ENCODE results near the gene TRIM54. TPM values are rescaled to one million over a fixed set of nuclear protein-coding genes. Genes with fewer than 3 reads are reported as not detected.
"Not testable (repeated sequence)": the region's sequence is repeated elsewhere in the genome, so short reads cannot be mapped to it uniquely, and the experiment has no call there.

Gene TRIM54
- total RNA-seq, 2 experiments from 2014 or later, result 0.19 TPM; not detected in 1

- no peak overlapping the region for H3K27ac Mint-ChIP-seq
- no peaks in the 10 kb centered on the region for H3K9me3 Mint-ChIP-seq
- no peaks in the 10 kb centered on the region for H3K36me3 Mint-ChIP-seq
- H3K4me3 Mint-ChIP-seq, result peak overlapping the region; percentile 81
- peaks cover 46% of the 10 kb centered on the region for H3K27me3 Mint-ChIP-seq
- no peak for DNase-seq
- ATAC-seq (ENCODE audit: low read depth), result no peak
- peaks cover 22% of the 10 kb centered on the region for H3K4me1 Mint-ChIP-seq
- POLR2A ChIA-PET, result interaction anchor here (0.8 to 1.0 kb wide), 2 partner anchors 15 to 39 kb away, joined by 3 read pairs; no protein-coding TSS in a partner anchor
Measured at GRCh38 chr2:27263287-27264252, 18.7 kb upstream of the TRIM54 start.

- Mint-ChIP-seq H3K4me1 (peaks cover 22% of the 10 kb centered on the region), H3K4me3 (peak overlapping the region; percentile 81), H3K27ac (no peak overlapping the region), H3K36me3 (no peaks in the 10 kb centered on the region), H3K9me3 (no peaks in the 10 kb centered on the region), H3K27me3 (peaks cover 41% of the 10 kb centered on the region)
- ATAC-seq (ENCODE audit: low read depth) (no peak), DNase-seq (peak; percentile 48)
- POLR2A ChIA-PET, result interaction anchor here (0.9 kb wide), 1 partner anchor 52 kb away, joined by 3 read pairs; the partner anchor contains the start of genes ATRAID and SLC5A6
Measured at GRCh38 chr2:27264253-27264752, 17.9 kb upstream of the TRIM54 start.

- Mint-ChIP-seq H3K27me3 (peaks cover 43% of the 10 kb centered on the region), H3K4me3 (peak overlapping the region; percentile 68), H3K36me3 (no peaks in the 10 kb centered on the region), H3K9me3 (no peaks in the 10 kb centered on the region), H3K27ac (no peak overlapping the region), H3K4me1 (peaks cover 22% of the 10 kb centered on the region)
- peak; percentile 59 for DNase-seq
- no peak for ATAC-seq (ENCODE audit: low read depth)
- POLR2A ChIA-PET, result interaction anchor here (0.5 to 1.2 kb wide), 4 partner anchors 13 to 65 kb away, joined by 3 to 4 read pairs (median 3); partner anchors contain the start of genes ATRAID and SLC5A6
Measured at GRCh38 chr2:27264753-27265535, 17.3 kb upstream of the TRIM54 start.

GRCh38 chr2:27265536-27265870 lies 16.7 kb upstream of the TRIM54 start:
- POLR2A ChIA-PET, result interaction anchor here (0.5 to 1.2 kb wide), 3 partner anchors 13 to 65 kb away, joined by 3 to 4 read pairs (median 3); no protein-coding TSS in a partner anchor
- no peak overlapping the region for H3K27ac Mint-ChIP-seq
- peaks cover 40% of the 10 kb centered on the region for H3K27me3 Mint-ChIP-seq
- peaks cover 22% of the 10 kb centered on the region for H3K4me1 Mint-ChIP-seq
- H3K36me3 Mint-ChIP-seq, result no peaks in the 10 kb centered on the region
- no peaks in the 10 kb centered on the region for H3K9me3 Mint-ChIP-seq
- no peak overlapping the region for H3K4me3 Mint-ChIP-seq
- DNase-seq (no peak), ATAC-seq (ENCODE audit: low read depth) (no peak)

- peaks cover 29% of the 10 kb centered on the region for H3K27me3 Mint-ChIP-seq
- H3K9me3 Mint-ChIP-seq; POLR2A ChIA-PET; H3K4me3 Mint-ChIP-seq; DNase-seq; H3K27ac Mint-ChIP-seq; H3K36me3 Mint-ChIP-seq; ATAC-seq (ENCODE audit: low read depth): not testable (repeated sequence)
- H3K4me1 Mint-ChIP-seq, result peaks cover 19% of the 10 kb centered on the region
Measured at GRCh38 chr2:27268296-27268695, 13.9 kb upstream of the TRIM54 start.

GRCh38 chr2:27270131-27270530 lies 12.1 kb upstream of the TRIM54 start:
- ATAC-seq (ENCODE audit: low read depth) (no peak), DNase-seq (no peak)
- peaks cover 18% of the 10 kb centered on the region for H3K27me3 Mint-ChIP-seq
- H3K4me1 Mint-ChIP-seq, result peaks cover 8% of the 10 kb centered on the region
- H3K36me3 Mint-ChIP-seq, result no peaks in the 10 kb centered on the region
- no peaks in the 10 kb centered on the region for H3K9me3 Mint-ChIP-seq
- H3K27ac Mint-ChIP-seq, result no peak overlapping the region
- POLR2A ChIA-PET, result no interaction called here
- H3K4me3 Mint-ChIP-seq, result no peak overlapping the region

GRCh38 chr2:27270670-27271069 lies 11.6 kb upstream of the TRIM54 start:
- H3K4me3 Mint-ChIP-seq, result no peak overlapping the region
- H3K4me1 Mint-ChIP-seq, result peaks cover 7% of the 10 kb centered on the region
- no peak for DNase-seq
- no peak overlapping the region for H3K27ac Mint-ChIP-seq
- no peaks in the 10 kb centered on the region for H3K36me3 Mint-ChIP-seq
- no peak for ATAC-seq (ENCODE audit: low read depth)
- POLR2A ChIA-PET, result no interaction called here
- peaks cover 18% of the 10 kb centered on the region for H3K27me3 Mint-ChIP-seq
- H3K9me3 Mint-ChIP-seq, result no peaks in the 10 kb centered on the region

- H3K9me3 Mint-ChIP-seq, result no peaks in the 10 kb centered on the region
- POLR2A ChIA-PET, result no interaction called here
- ATAC-seq (ENCODE audit: low read depth) (no peak), DNase-seq (no peak)
- peaks cover 18% of the 10 kb centered on the region for H3K27me3 Mint-ChIP-seq
- no peaks in the 10 kb centered on the region for H3K36me3 Mint-ChIP-seq
- no peak overlapping the region for H3K4me3 Mint-ChIP-seq
- no peak overlapping the region for H3K27ac Mint-ChIP-seq
- peaks cover 7% of the 10 kb centered on the region for H3K4me1 Mint-ChIP-seq
Measured at GRCh38 chr2:27271631-27272340, 10.4 kb upstream of the TRIM54 start.

GRCh38 chr2:27272537-27273522 lies 9.4 kb upstream of the TRIM54 start:
- H3K4me1 Mint-ChIP-seq, result not testable (repeated sequence)

GRCh38 chr2:27275211-27276150 lies 6.7 kb upstream of the TRIM54 start, which contains the start of gene DNAJC5G:
TSS of gene DNAJC5G (plus strand) at chr2:27275433. CDS start at chr2:27276729, 1,296 bp downstream.
- Mint-ChIP-seq H3K4me3 (no peak within 1 kb of the TSS), H3K36me3 (no peaks in the 10 kb centered on the region)
- POLR2A ChIA-PET, result no interaction called here

More at GRCh38 chr2:27272537-27273522, 9.4 kb upstream of the TRIM54 start:
- POLR2A ChIA-PET, result interaction anchor here (0.6 kb wide), 1 partner anchor 89 kb away, joined by 3 read pairs; no protein-coding TSS in a partner anchor
- H3K27ac Mint-ChIP-seq; H3K4me3 Mint-ChIP-seq; H3K36me3 Mint-ChIP-seq; H3K9me3 Mint-ChIP-seq; ATAC-seq (ENCODE audit: low read depth); DNase-seq: not testable (repeated sequence)
- peaks cover 21% of the 10 kb centered on the region for H3K27me3 Mint-ChIP-seq

GRCh38 chr2:27278010-27278409 lies 4.2 kb upstream of the TRIM54 start:
- peaks cover 6% of the 10 kb centered on the region for H3K4me1 Mint-ChIP-seq
- POLR2A ChIA-PET, result no interaction called here
- H3K4me3 Mint-ChIP-seq, result no peak overlapping the region
- H3K27ac Mint-ChIP-seq, result no peak overlapping the region
- no peaks in the 10 kb centered on the region for H3K9me3 Mint-ChIP-seq
- ATAC-seq (ENCODE audit: low read depth) (no peak), DNase-seq (no peak)
- H3K27me3 Mint-ChIP-seq, result peaks cover 14% of the 10 kb centered on the region
- H3K36me3 Mint-ChIP-seq, result no peaks in the 10 kb centered on the region

More at GRCh38 chr2:27275211-27276150, 6.7 kb upstream of the TRIM54 start, which contains the start of gene DNAJC5G:
- H3K27ac Mint-ChIP-seq, result no peak within 1 kb of the TSS
- DNase-seq (no peak), ATAC-seq (ENCODE audit: low read depth) (no peak)
- H3K27me3 Mint-ChIP-seq, result peaks cover 12% of the 10 kb centered on the region
- H3K4me1 Mint-ChIP-seq, result peaks cover 11% of the 10 kb centered on the region
- no peaks in the 10 kb centered on the region for H3K9me3 Mint-ChIP-seq
